Midbrain (tissue), 1 donor: ENCODE results near the gene OR4A5.
"Not testable (repeated sequence)": the region's sequence is repeated elsewhere in the genome, so short reads cannot be mapped to it uniquely, and the experiment has no call there.

ENCODE experiments used
- DNase-seq: peaks from one replicate; lab custom pipeline; 2025; lab: John Stamatoyannopoulos, UW

Gene OR4A5

GRCh38 chr11:54706532-54706931 lies at the start of gene OR4A5:
OR4A5 (plus strand) TSS chr11:54706832; CDS start chr11:54706885, 53 bp downstream.
- DNase-seq = not testable (repeated sequence)

- not testable (repeated sequence) for DNase-seq
Measured at GRCh38 chr11:54720094-54720493, 13.5 kb downstream of the OR4A5 start.
